Right lobe of liver (tissue), 4 donors: ENCODE results near the gene API5.
A peak's percentile ranks its signal among the peaks of the same experiment; 100 is the strongest.

ENCODE experiments used
- CTCF ChIP-seq, 4 donors: fragments of 200-600 bp in 3 of 4; fragments of 450-650 bp in 1 of 4; IDR thresholded peaks; one replicate each; pipeline versions ENCODE4 v1.5.1 to v1.8.0; 2016 to 2022; ENCODE audit warnings: antibody characterized with exemption in 4 of 4, mild to moderate bottlenecking in 2 of 4
- POLR2A ChIP-seq: fragments of 450-650 bp; IDR thresholded peaks from one replicate; pipeline ENCODE4 v1.6.1; 2017; ENCODE audit warnings: antibody characterized with exemption, mild to moderate bottlenecking
- donor health status: DM: no; HTN: no; CAD: no.
- donor health status: DM: no; HTN: no; CAD: no.
- donor health status: DM: no; HTN: yes; CAD: no.

- TF ChIP-seq CTCF (IDR thresholded peaks at IDR 0.05) (no peak), POLR2A (peak; percentile 85)
These were observed 47.1 kb downstream of the API5 start, which contains the start of gene TTC17 for GRCh38 chr11:43358801-43359421.
